ENCODE results near the gene POLE.

DNA sequence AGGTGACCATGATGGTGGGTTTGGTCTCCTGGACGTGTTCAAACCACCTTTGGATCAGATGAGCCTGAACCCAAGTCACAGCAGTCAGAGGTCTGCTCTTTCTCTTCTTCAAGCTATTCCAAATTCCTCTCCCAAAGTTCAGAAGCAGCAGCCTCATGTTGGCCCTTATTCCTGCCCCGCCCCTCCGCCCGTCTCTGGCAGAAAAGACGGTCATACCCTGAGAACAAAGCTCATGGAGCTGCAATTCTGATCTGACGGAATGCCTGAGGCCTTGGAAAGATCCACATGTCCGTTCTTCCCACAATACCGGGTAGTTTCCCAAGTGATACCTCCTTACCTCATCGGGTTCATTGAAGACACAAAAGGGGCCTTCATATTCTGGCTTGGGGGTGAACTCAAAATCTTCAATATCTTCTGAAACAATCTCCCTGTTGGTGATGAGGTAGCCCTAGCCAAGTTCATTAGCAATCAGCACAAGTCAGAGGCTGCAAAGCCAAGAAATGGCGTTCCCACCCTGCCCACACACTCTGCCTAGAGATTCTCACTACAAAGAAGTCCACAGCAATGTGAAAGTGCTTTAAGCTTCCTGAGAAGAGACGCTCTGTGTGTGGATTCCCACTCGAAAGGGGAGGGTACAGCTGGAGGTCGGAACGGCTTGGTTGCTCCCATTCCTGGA is 11.2 kb downstream of the POLE start:
- TF ChIP-seq KLF10 (CRISPR knock-in tag; IDR thresholded peaks at IDR 0.05) (no peak), POLR2AphosphoS5 (IDR thresholded peaks at IDR 0.05; ENCODE audit: control insufficient read depth, insufficient read depth, low read depth, low read length) (no peak), SPI1 (IDR thresholded peaks at IDR 0.05; ENCODE audit: borderline replicate concordance, low read depth, low read length) (no peak), CBX8 (IDR thresholded peaks at IDR 0.05; ENCODE audit: borderline replicate concordance, extremely low read depth, low read depth, low read length, poor library complexity, severe bottlenecking) (no peak)
- TF ChIP-seq, protein P1, sequence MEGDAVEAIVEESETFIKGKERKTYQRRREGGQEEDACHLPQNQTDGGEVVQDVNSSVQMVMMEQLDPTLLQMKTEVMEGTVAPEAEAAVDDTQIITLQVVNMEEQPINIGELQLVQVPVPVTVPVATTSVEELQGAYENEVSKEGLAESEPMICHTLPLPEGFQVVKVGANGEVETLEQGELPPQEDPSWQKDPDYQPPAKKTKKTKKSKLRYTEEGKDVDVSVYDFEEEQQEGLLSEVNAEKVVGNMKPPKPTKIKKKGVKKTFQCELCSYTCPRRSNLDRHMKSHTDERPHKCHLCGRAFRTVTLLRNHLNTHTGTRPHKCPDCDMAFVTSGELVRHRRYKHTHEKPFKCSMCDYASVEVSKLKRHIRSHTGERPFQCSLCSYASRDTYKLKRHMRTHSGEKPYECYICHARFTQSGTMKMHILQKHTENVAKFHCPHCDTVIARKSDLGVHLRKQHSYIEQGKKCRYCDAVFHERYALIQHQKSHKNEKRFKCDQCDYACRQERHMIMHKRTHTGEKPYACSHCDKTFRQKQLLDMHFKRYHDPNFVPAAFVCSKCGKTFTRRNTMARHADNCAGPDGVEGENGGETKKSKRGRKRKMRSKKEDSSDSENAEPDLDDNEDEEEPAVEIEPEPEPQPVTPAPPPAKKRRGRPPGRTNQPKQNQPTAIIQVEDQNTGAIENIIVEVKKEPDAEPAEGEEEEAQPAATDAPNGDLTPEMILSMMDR (IDR thresholded peaks at IDR 0.05 in 2 of 3, conservative IDR thresholded peaks at IDR 0.05 in 1 of 3; ENCODE audit: insufficient read depth in 2 of 3, low read depth in 1 of 3, low read length in 3 of 3): no peak
